CD14-positive monocyte (primary cell): ENCODE data around the gene NEGR1. TPM values are rescaled to one million over a fixed set of nuclear protein-coding genes. Genes with fewer than 3 reads are reported as not detected.
A peak's percentile ranks its signal among the peaks of the same experiment; 100 is the strongest.

Source experiments
- DNase-seq, 3 donors: peaks; one replicate each; pipeline ENCODE4 v3.0.0-alpha.2; 2011 to 2022
- H2AFZ ChIP-seq: 2 replicates; pipeline ENCODE4 v1.6.0; 2012; ENCODE audit warnings: mild to moderate bottlenecking, low read depth, low read length, inconsistent platforms; ENCODE audit not compliant: insufficient read depth, poor library complexity, severe bottlenecking
- H3K27ac ChIP-seq, 2 donors: 1 replicate in 1 of 2; 2 replicates in 1 of 2; pipeline ENCODE4 v1.5.1; 2012 to 2013; ENCODE audit warnings: low read length in 2 of 2, control low read depth in 1 of 2, inconsistent platforms in 1 of 2, low read depth in 1 of 2, mild to moderate bottlenecking in 1 of 2
- H3K27me3 ChIP-seq, 2 donors: one replicate each; pipeline versions ENCODE4 v1.6.0 to v1.6.1; 2011 to 2013; ENCODE audit warnings: low read length in 2 of 2; ENCODE audit not compliant: control insufficient read depth in 2 of 2, insufficient read depth in 2 of 2
- H3K36me3 ChIP-seq, 2 donors: replicated peaks in 1 of 2; 1 replicate in 1 of 2; 2 replicates in 1 of 2; pipeline versions ENCODE4 v1.5.1 to v1.6.1; 2012 to 2013; ENCODE audit warnings: low read length in 2 of 2, control low read depth in 1 of 2, inconsistent platforms in 1 of 2, mild to moderate bottlenecking in 1 of 2; ENCODE audit not compliant: insufficient read depth in 2 of 2, control insufficient read depth in 1 of 2
- H3K4me1 ChIP-seq, 2 donors: 1 replicate in 1 of 2; 2 replicates in 1 of 2; pipeline versions ENCODE4 v1.5.1 to v1.6.1; 2012 to 2013; ENCODE audit warnings: low read length in 2 of 2, control low read depth in 1 of 2, inconsistent platforms in 1 of 2, mild to moderate bottlenecking in 1 of 2, moderate library complexity in 1 of 2; ENCODE audit not compliant: insufficient read depth in 2 of 2, control insufficient read depth in 1 of 2
- H3K4me2 ChIP-seq: replicated peaks from 2 replicates; pipeline ENCODE3; 2012; ENCODE audit warnings: low read length, moderate library complexity, mild to moderate bottlenecking; ENCODE audit not compliant: poor library complexity, severe bottlenecking; ENCODE audit errors: extremely low read depth
- H3K4me3 ChIP-seq, 3 experiments: fragments of 200-600 bp in 1 of 3; sonication (generic) in 1 of 3; replicated peaks in 1 of 3; 1 replicate in 2 of 3; 2 replicates in 1 of 3; pipeline ENCODE4 v1.5.1; 2011 to 2013; ENCODE audit warnings: low read length in 3 of 3, mild to moderate bottlenecking in 3 of 3, control low read depth in 2 of 3, low read depth in 2 of 3, inconsistent platforms in 1 of 3, moderate library complexity in 1 of 3
- H3K79me2 ChIP-seq: 2 replicates; pipeline ENCODE4 v1.6.0; 2012; ENCODE audit warnings: mild to moderate bottlenecking, control low read depth, inconsistent platforms, low read length, moderate library complexity; ENCODE audit not compliant: insufficient read depth
- H3K9ac ChIP-seq: 2 replicates; pipeline ENCODE4 v1.6.0; 2017; ENCODE audit warnings: low read length, mild to moderate bottlenecking; ENCODE audit not compliant: insufficient read depth, poor library complexity, severe bottlenecking
- H3K9me3 ChIP-seq, 2 donors: replicated peaks in 1 of 2; 1 replicate in 1 of 2; 2 replicates in 1 of 2; pipeline versions ENCODE4 v1.5.1 to v1.6.1; 2012 to 2013; ENCODE audit warnings: low read length in 2 of 2, control low read depth in 1 of 2; ENCODE audit not compliant: control insufficient read depth in 1 of 2, insufficient read depth in 1 of 2
- H4K20me1 ChIP-seq: 2 replicates; pipeline ENCODE4 v1.6.0; 2012; ENCODE audit warnings: mild to moderate bottlenecking, low read length, control low read depth, moderate library complexity; ENCODE audit not compliant: insufficient read depth
- H3K27ac Mint-ChIP-seq, 7 donors: one replicate each; pipeline ENCODE4 v1.8.0; 2020; ENCODE audit warnings: mild to moderate bottlenecking in 7 of 7, mixed read lengths in 7 of 7, moderate library complexity in 6 of 7, inconsistent platforms in 2 of 7
- H3K27me3 Mint-ChIP-seq, 3 donors: one replicate each; pipeline ENCODE4 v1.8.0; 2021 to 2022; ENCODE audit warnings: low read depth in 3 of 3, mild to moderate bottlenecking in 3 of 3, mixed read lengths in 3 of 3, moderate library complexity in 3 of 3, inconsistent platforms in 1 of 3
- H3K36me3 Mint-ChIP-seq, 2 donors: one replicate each; pipeline ENCODE4 v1.8.0; 2020; ENCODE audit warnings: mixed read lengths in 2 of 2, inconsistent platforms in 1 of 2, mild to moderate bottlenecking in 1 of 2
- H3K4me1 Mint-ChIP-seq: one replicate; pipeline ENCODE4 v1.8.0; 2020; ENCODE audit warnings: mild to moderate bottlenecking, mixed read lengths
- H3K4me3 Mint-ChIP-seq, 2 donors: one replicate each; pipeline ENCODE4 v1.8.0; 2020; ENCODE audit warnings: mild to moderate bottlenecking in 2 of 2, mixed read lengths in 2 of 2, moderate library complexity in 1 of 2
- H3K9me3 Mint-ChIP-seq, 7 donors: one replicate each; pipeline ENCODE4 v1.8.0; 2020 to 2022; ENCODE audit warnings: mixed read lengths in 7 of 7, mild to moderate bottlenecking in 6 of 7, moderate library complexity in 6 of 7, inconsistent platforms in 2 of 7
- WGBS: methylation state at CpG from one replicate; pipeline ENCODE4 v1.1.5; 2013; ENCODE audit warnings: missing lambda C conversion rate; ENCODE audit not compliant: insufficient coverage; 5-methylcytosine and 5-hydroxymethylcytosine counted together
- intact Hi-C, 2 donors: fragments of 100-400 bp; cut with micrococcal nuclease; formaldehyde crosslinking; loops; one replicate each; pipeline versions ENCODE4 v1.15.0 to v1.15.1; 2023
- polyA plus RNA-seq, 3 donors: library from polyadenylated mRNA; depleted of rRNA in 1 of 3; unstranded in 2 of 3; stranded (reverse) in 1 of 3; fragments of 300-500 nt in 2 of 3; fragments of >200 nt in 1 of 3; fragmentation: Illumina TruSeq in 2 of 3; gene quantifications; 1 replicate in 2 of 3; 2 replicates in 1 of 3; pipeline ENCODE4 v1.2.3, GENCODE V29; 2012 to 2021
- TF ChIP-seq, protein P1 (sequence below): fragments of 200-600 bp; IDR thresholded peaks from one replicate; pipeline ENCODE4 v1.8.0; 2022; ENCODE audit warnings: antibody characterized with exemption, mild to moderate bottlenecking

The NEGR1 gene
- polyA plus RNA-seq, 3 donors: 0.03 to 0.15 (median 0.13) TPM

DNA sequence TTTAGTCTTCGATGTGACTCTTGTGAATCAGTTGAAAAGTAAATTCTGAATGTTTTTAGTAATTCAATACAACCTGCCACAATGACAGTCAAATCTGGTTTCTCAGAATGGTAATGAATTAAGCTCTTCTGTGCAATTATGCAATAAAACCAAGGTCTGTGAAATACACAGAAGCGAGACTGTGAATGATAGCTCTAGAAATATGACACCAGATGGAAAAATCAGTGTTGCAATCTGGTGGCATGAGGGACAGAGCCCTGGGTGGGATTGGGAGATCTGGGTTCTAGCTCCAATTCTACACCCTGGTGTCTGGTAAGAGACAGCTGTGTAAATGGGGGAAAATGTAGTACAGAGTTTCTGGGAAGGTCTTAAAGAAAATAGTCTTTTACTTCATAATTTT, 615.1 kb downstream of the NEGR1 start:
- TF ChIP-seq, protein P1, sequence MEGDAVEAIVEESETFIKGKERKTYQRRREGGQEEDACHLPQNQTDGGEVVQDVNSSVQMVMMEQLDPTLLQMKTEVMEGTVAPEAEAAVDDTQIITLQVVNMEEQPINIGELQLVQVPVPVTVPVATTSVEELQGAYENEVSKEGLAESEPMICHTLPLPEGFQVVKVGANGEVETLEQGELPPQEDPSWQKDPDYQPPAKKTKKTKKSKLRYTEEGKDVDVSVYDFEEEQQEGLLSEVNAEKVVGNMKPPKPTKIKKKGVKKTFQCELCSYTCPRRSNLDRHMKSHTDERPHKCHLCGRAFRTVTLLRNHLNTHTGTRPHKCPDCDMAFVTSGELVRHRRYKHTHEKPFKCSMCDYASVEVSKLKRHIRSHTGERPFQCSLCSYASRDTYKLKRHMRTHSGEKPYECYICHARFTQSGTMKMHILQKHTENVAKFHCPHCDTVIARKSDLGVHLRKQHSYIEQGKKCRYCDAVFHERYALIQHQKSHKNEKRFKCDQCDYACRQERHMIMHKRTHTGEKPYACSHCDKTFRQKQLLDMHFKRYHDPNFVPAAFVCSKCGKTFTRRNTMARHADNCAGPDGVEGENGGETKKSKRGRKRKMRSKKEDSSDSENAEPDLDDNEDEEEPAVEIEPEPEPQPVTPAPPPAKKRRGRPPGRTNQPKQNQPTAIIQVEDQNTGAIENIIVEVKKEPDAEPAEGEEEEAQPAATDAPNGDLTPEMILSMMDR: no peak
- H3K36me3 Mint-ChIP-seq: no peaks in the 10 kb centered on the region
- no peak overlapping the region for H3K4me3 Mint-ChIP-seq
- peaks cover 0 to 2% (median 0%) of the 10 kb centered on the region in 3 donors for H3K27me3 Mint-ChIP-seq
- no peaks in the 10 kb centered on the region for H4K20me1 ChIP-seq
- no peaks in the 10 kb centered on the region for H3K9me3 ChIP-seq
- H3K4me1 Mint-ChIP-seq: peaks cover 9% of the 10 kb centered on the region
- no peaks in the 10 kb centered on the region for H3K36me3 ChIP-seq
- H3K9me3 Mint-ChIP-seq: peaks cover 0 to 4% (median 3%) of the 10 kb centered on the region in 7 donors
- no peak overlapping the region for H3K27ac ChIP-seq
- no peak overlapping the region for H3K9ac ChIP-seq
- no CpG with 5 or more reads among the region's 2 CpGs for WGBS
- no peaks in the 10 kb centered on the region for H3K79me2 ChIP-seq
- H3K4me1 ChIP-seq: no peaks in the 10 kb centered on the region
- H3K4me2 ChIP-seq: peak overlapping the region; percentile 4
- H3K4me3 ChIP-seq: no peak overlapping the region
- DNase-seq: no peak
- intact Hi-C loops: no loop called here
- no peak overlapping the region for H3K27ac Mint-ChIP-seq
- H2AFZ ChIP-seq: no peak overlapping the region
- no peaks in the 10 kb centered on the region for H3K27me3 ChIP-seq

DNA sequence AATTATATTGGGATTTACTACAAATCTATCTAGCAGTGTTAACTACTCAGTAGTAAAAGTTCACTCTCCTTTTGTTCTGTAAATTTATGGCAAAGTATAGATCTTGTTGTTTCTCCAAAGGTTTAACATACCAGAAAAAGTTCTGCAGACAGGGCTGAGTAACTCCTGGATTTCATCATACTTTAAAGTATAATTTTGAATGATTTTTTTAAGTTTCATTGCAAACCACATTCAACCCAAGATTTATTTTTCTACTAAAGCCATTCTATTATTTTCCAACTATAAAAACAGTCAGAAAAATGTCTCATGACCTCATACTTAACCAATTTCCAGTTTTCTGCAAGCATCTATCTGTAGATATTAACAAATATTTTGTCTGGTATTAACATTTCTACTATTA, 615.7 kb downstream of the NEGR1 start:
- Histone ChIP-seq H3K4me3 (no peak overlapping the region), H3K4me2 (no peak overlapping the region), H3K9ac (no peak overlapping the region), H3K27me3 (no peaks in the 10 kb centered on the region), H4K20me1 (no peaks in the 10 kb centered on the region), H3K4me1 (no peaks in the 10 kb centered on the region), H3K9me3 (no peaks in the 10 kb centered on the region), H3K36me3 (no peaks in the 10 kb centered on the region), H2AFZ (no peak overlapping the region), H3K27ac (no peak overlapping the region), H3K79me2 (no peaks in the 10 kb centered on the region)
- H3K9me3 Mint-ChIP-seq: peaks cover 0 to 4% (median 0%) of the 10 kb centered on the region in 7 donors
- peaks cover 9% of the 10 kb centered on the region for H3K4me1 Mint-ChIP-seq
- H3K36me3 Mint-ChIP-seq: no peaks in the 10 kb centered on the region
- H3K4me3 Mint-ChIP-seq: no peak overlapping the region
- peaks cover 0 to 2% (median 0%) of the 10 kb centered on the region in 3 donors for H3K27me3 Mint-ChIP-seq
- intact Hi-C loops: no loop called here
- H3K27ac Mint-ChIP-seq: no peak overlapping the region
- no peak for DNase-seq
- TF ChIP-seq, protein P1: no peak
